Panc1 (cell line): Measurements from ENCODE around the gene RWDD1.

Source experiments
- CTCF ChIP-seq: fragments of 450-650 bp; IDR thresholded peaks from 2 replicates; pipeline ENCODE4 v1.5.1; 2017; ENCODE audit warnings: mild to moderate bottlenecking
- POLR2AphosphoS5 ChIP-seq: IDR thresholded peaks from 2 replicates; pipeline ENCODE4 v1.6.1; 2012; ENCODE audit warnings: mild to moderate bottlenecking, low read depth, low read length, moderate library complexity
- SIN3A ChIP-seq: IDR thresholded peaks from 2 replicates; pipeline ENCODE4 v1.6.1; 2012; ENCODE audit warnings: low read depth, mild to moderate bottlenecking, low read length, moderate library complexity, borderline replicate concordance; ENCODE audit not compliant: insufficient read depth

- TF ChIP-seq CTCF (no peak), POLR2AphosphoS5 (no peak), SIN3A (no peak)
Measured at GRCh38 chr6:116586276-116586675, 15.0 kb downstream of the RWDD1 start.
